DLD1 (cell line): ENCODE measurements around the gene NHSL1.

Source experiments
- in situ Hi-C: cut with HindIII; loops from 2 replicates; pipeline ENCODE4 v1.10.0; 2017; ENCODE audit warnings: low sequenced_read_pairs

Gene NHSL1

DNA sequence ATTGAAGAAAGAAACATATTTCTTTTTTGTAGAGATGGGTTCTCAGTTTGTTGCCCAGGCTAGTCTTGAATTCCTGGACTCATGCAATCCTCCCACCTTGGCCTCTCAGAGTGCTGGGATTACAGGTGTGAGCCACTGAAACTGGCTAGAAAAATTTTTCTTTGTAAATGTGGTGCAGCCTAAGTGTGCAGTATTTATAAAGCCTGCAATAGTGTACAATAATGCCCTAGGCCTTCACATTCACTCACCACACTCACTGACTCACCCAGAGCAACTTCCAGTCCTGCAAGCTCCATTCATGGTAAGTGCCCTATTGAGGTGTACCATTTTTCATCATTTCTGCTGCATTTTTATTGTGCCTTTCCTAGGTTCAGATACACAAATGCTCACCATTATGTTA, 31.4 kb downstream of the NHSL1 start:
- in situ Hi-C loops: no loop called here

GRCh38 chr6:138465007-138465645, 34.2 kb downstream of the NHSL1 start:
- in situ Hi-C loops: no loop called here

DNA sequence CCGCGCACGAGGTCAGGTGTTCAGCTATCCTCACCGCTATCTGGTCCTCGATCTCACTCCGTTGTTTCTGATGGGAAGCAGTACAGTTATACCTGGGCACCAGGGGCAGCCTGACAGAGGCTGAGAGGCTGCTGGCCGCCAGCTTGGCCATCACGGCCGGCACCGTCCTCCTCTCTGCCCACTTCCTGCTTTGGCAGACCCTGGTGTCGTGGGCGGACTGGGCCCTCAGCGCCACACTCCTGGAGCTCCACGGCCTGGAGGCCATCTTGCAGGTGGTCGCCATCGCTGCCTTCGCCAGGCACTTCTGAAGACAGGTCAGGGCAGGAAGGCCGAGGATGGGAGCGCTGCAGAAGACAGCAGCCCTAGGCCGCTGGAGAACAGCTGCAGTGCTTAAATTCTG, 35.2 kb downstream of the NHSL1 start:
- in situ Hi-C loops: no loop called here

DNA sequence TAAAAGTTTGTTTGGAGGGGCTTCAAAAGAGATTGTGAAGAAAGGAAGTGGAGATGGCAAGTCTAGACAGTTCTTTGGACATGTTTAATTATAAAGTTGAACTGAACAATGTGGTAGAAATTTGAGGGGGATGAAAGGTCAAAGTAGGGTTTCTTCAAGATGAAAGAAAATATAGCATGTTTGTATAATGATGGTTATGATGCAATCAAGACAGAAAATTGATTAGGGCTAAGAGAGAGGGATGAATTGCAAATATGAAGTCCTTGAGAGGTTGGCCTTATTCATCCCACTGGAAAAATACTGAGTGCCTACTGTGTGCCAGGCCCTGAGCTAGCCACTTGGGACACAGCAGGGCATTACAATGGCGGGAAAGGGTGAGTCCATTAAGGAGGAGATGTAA, 37.6 kb downstream of the NHSL1 start:
- in situ Hi-C loops: no loop called here

GRCh38 chr6:138456401-138456790, 42.9 kb downstream of the NHSL1 start:
- in situ Hi-C loops: no loop called here

DNA sequence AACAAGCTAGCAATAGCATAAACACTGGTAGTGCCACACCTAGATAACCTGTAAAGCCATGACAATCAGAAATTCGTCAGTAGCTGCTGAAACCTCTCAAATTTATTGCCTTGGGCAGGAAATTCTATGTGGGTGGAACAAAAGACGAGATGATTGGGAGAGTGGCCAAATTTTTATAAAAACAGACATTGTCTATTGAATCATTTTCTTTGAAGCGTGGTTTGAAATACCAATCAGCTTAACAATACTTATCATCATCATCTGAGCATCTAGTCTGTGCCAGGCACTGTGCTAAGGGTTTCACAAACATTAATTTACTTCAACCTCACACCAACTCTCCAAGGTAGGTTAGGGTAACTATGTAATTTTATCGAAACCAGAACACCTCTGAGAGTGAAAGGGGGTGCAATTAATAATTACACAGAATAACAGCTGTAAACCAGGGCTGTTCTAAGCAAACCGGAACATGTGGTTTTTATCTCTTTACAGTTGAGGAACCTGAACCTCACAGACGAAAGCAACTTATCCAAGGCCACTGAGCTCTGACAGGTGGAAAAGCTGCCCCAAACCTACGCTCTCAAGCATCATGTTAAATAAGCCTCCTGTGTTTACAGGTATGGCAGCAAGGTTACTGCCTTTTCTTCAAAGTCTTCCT, 43.4 kb downstream of the NHSL1 start:
- in situ Hi-C loops: no loop called here

DNA sequence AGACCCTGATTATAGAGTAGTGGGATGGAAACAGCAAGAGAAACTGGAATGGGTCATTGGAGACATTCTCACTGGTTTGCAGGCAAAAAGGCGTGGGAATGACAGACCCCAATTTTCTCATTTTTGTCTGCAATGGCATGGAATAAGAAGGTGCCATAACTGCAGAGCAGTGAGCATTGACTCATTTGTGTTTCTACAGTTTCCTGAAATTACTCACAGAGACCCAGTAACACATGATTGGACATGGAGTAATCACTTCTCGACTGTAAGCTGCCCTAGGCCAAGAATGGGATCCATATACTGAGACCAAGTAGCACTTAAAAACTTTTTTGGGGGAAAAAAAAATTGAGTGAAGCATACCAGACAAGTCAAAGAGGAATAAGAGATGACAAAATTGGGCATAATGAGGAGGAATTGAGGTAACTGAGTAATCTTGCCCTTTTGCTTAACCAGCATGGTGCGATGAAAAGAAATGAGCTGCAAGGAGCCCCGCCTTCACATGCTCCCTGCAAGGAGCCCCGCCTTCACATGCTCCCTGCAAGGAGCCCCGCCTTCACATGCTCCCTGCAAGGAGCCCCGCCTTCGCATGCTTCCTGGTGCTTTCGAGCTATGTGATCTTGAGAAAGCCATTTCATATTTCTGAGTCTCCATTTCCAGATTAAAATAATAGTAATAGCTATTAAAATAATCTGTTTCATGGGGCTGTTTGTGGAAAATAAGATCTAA, 44.1 kb downstream of the NHSL1 start:
- in situ Hi-C loops: no loop called here

DNA sequence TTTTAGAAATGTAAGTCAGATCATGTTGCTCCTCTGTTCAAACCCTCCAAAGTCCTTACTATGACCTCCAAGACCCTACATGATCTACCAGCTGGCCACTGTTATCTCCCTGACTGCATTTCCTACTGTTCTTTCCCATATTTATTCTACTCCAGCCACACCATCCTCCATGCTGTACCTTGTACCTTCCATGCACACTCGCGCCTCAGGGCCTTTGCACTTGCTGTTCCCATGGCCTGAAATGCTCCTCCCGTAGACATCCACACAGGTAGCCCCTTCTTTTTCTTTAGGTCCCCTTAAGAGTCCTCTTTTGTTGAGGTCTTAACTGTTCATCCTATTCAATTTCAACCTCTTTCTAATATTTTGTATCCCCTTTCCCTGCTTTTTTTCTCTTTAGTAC, 48.3 kb downstream of the NHSL1 start:
- in situ Hi-C loops: no loop called here

GRCh38 chr6:138450445-138450844, 48.8 kb downstream of the NHSL1 start:
- in situ Hi-C loops: no loop called here

DNA sequence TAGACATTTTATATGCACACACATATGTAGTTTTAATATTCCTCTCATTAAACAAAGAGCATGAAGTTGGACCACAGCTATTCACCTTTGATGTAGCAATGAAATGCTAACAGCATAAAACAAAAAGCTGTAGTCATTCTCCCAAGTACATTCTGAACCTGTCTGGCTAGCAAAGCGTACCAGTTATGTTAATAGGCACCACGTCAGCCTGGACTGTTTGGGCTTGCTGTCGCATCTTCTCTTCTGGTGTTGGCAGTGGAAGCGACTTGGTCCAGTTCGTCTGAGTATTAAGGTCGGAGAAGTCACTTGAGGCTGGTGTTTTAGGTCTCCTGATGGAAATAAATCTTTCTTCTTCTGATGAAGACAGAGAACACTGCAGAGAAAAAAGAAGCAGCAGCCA, 52.5 kb downstream of the NHSL1 start:
- in situ Hi-C loops: no loop called here

GRCh38 chr6:138443979-138444378, 55.3 kb downstream of the NHSL1 start:
- in situ Hi-C loops: no loop called here

DNA sequence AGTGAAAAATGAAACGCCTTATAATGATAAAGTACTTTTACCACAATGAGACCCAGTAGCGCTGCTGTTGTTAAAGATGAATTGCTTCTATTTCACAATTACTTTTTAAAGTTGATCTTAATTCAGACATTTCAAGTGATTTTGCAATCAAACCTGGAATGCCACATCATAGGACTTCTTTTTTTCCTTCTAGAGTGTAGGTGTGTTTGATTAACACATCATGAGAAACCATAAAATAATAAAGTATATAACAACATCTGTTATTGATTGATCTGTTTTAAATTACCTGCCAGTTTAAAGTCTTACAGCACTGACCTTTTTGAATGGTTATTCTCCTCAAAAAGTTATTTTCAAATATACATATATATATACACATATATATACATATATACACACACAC, 56.6 kb downstream of the NHSL1 start:
- in situ Hi-C loops: no loop called here

GRCh38 chr6:138441965-138442364, 57.3 kb downstream of the NHSL1 start:
- in situ Hi-C loops: no loop called here

DNA sequence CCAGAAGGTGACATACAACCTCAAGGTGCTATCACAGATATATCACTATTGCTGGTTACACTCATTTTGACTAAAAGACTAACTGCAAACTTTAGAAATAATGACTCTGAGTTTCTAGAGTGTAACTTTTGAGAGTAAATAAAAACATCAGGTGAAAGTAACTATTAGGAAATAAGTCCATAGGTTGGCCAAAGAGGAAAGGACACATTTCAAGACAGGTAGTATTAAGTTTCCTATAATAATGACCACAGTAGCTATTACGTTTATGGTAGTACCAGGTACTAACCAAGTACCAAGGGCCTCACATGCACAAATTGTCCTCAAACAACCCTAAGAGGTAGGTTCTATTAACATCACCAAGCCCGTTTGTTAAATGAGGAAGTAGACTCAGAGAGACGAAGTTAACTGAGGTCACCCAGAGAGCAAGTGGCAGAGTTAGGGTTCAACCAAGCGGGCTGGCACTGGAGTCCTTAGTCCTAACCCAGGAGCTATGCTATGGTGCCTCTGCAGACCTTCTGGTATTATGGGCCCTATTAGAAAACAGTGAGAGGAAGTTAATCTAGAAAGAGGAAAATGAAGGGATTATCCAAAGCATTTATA, 58.4 kb downstream of the NHSL1 start:
- in situ Hi-C loops: no loop called here

DNA sequence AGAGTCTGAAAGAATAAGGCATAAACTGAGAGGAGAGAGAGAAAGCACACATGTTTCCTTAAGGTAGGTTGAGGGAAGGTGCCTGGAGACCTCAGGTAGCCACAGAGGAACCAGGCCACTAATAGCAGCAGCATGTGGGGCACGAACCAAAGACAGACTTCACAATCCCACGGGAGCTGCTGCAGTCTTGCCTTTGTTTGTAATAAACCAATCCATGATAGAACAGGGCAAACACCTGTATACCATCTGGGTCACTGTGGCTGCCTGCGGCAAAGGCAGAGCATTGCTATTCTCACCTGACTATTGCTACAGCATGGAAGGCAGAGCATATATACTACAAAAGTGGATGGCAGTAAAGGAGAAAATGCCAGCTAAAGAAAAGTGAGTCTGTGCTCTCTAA, 59.0 kb downstream of the NHSL1 start:
- in situ Hi-C loops: no loop called here

DNA sequence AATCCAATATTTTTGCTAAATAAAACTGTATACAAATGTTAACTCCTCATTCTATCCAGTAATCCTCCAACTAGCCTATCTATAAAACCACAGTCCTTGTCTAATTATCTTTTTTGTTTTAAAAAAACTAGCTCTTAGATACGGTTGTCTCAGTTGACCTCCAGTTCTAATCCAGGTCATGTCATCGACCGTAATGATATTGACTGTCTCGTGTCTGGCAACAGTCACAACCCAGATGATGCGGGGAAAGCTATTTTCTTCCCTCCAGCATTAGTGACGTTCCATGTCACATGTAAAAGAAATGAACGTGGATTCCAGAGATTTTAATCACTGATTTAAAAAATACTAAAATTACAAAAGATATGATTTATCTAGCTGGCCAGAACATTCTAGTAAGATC, 59.7 kb downstream of the NHSL1 start:
- in situ Hi-C loops: no loop called here

DNA sequence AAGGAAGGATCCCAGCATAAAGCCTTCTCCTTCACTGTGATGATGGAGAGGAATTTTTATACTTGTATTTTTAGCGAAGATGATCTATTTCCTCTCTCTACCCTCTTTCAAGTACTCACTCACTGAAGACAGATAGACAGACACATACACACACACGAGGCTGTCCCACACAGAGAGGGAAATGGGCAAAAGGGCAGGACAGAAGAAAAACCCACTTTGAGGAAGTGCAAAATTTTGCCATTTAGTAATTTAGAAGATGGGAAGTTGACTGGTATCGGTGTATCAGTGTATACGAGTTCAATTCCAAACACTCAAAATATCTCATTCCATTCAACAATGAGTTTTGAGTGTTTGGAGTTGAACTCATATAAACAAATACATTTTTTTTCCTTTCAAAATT, 64.4 kb downstream of the NHSL1 start:
- in situ Hi-C loops: no loop called here

DNA sequence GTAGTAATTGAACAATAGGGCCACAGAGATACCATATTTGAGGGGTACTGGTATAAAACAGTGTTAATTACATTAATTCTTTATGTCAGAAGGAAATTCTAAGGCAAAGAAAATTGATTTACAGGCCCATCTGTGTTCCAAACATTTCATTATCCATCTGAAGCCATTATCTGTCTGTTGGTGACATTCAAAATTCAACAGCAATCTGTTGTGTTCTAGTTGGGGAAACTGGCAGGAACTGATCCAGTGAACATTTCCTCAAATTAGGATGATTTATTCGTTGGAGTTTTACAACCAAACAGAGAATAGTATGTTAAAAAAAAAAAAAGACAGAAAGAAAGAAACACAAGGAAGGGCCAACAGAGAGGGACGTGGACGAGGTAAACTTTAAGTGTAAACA, 65.2 kb downstream of the NHSL1 start:
- in situ Hi-C loops: no loop called here

DNA sequence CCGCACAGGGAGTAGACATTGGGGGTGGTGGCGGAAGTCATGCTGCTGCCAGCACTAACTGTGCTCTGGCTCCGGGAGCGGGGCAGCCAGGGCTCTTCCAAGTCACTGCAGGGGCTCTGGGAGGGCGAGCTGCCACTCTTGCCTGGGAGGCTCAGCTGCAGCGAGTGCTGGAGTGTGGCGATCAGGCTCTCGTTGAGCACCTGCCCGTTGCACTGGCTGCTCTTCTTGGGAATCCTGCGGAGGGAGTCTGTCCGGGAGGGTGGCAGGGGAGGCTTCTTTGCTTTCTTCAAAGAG, 67.3 kb downstream of the NHSL1 start:
- in situ Hi-C loops: no loop called here

DNA sequence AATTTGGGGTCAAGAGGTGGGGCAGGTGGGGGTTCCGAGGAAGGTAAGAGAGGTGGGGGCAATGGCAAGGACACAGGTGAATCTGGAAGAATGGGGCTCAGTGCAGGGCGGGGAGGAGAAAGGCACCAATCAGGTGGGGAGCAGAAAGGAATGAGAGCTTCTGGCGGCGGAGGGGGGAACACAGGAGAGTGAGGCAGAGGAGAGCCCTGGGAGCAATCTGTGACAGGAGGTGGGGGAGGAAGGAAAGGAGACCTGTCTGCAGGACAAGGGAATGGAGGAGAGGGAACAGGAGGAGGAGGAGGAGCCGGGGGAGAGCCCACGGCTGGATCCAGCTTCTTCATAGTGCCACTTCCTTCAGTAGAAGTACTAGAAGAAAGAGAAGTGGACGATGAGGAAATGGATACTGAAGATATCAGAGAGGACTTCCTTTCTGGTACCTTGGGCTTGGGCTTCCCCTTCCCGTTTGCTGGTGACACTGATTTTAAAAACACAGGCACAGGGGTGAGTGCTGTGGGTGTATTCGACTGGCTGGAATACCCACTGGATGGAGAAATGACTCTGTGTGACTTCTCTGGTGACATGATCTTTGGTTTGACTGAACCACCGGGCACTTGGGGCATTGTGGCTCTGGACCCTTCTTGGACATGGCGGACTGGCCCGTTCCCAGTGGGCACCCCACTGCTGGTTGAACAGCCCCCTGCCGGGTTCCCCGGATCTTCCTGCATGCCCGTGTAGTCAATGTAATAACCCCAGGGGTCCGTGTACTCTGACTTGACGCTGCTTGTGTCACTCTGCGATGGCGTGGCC, 67.8 kb downstream of the NHSL1 start:
- in situ Hi-C loops: no loop called here

- in situ Hi-C loops: no loop called here
Measured at GRCh38 chr6:138430361-138431145, 68.7 kb downstream of the NHSL1 start.
